IMR-90 (cell line): ENCODE results near the gene CRISPLD2. TPM values are rescaled to one million over a fixed set of nuclear protein-coding genes. Genes with fewer than 3 reads are reported as not detected.

Experiments
- ATAC-seq: fragments of 200-7000 bp; cut with Tn5 transposase; 2 replicates; pipeline ENCODE4 v1.9.1; 2020; ENCODE audit warnings: low read depth, mild to moderate bottlenecking, moderate library complexity
- BruUV-seq: library from RNA; stranded (reverse); fragments of 400-500 nt; replicated peaks from 2 replicates; lab custom pipeline; 2021; lab: Mats Ljungman, UMichigan
- CTCF ChIA-PET: fragments of 300-600 bp; formaldehyde crosslinking; extraction: SDS; loops from one replicate; lab custom pipeline; 2021; ENCODE audit warnings: antibody characterized with exemption; lab: Yijun Ruan, JAX
- POLR2A ChIA-PET: fragments of 300-600 bp; sonication (Branson Sonifier 250); formaldehyde crosslinking; loops from one replicate; lab custom pipeline; 2022; ENCODE audit warnings: antibody characterized with exemption; ENCODE audit not compliant: unreplicated experiment; lab: Charles Lee
- DNase-seq: peaks from one replicate; pipeline ENCODE4 v3.0.0; 2013
- H2AFZ ChIP-seq: replicated peaks from 2 replicates; pipeline ENCODE3; 2013; ENCODE audit warnings: low read length, mild to moderate bottlenecking; ENCODE audit not compliant: poor library complexity
- H2AK5ac ChIP-seq: 2 replicates; pipeline ENCODE4 v1.6.1; 2013; ENCODE audit warnings: low read depth, low read length, inconsistent platforms
- H2AK9ac ChIP-seq: replicated peaks from 2 replicates; pipeline ENCODE3; 2013; ENCODE audit warnings: mild to moderate bottlenecking, low read depth, low read length, moderate library complexity; ENCODE audit not compliant: poor library complexity
- H2BK120ac ChIP-seq: 2 replicates; pipeline ENCODE4 v1.6.1; 2013; ENCODE audit warnings: low read depth, low read length, inconsistent platforms
- H2BK15ac ChIP-seq: 3 replicates; pipeline ENCODE4 v1.6.1; 2013; ENCODE audit warnings: low read depth, low read length, inconsistent platforms
- H2BK20ac ChIP-seq: 2 replicates; pipeline ENCODE4 v1.6.1; 2013; ENCODE audit warnings: low read depth, mild to moderate bottlenecking, inconsistent platforms, low read length, moderate library complexity
- H2BK5ac ChIP-seq: 2 replicates; pipeline ENCODE4 v1.6.1; 2013; ENCODE audit warnings: mild to moderate bottlenecking, low read depth, low read length, inconsistent platforms; ENCODE audit not compliant: poor library complexity, severe bottlenecking
- H3K14ac ChIP-seq: replicated peaks from 2 replicates; pipeline ENCODE4 v1.6.1; 2013; ENCODE audit warnings: low read depth, low read length, inconsistent platforms
- H3K18ac ChIP-seq: 2 replicates; pipeline ENCODE4 v1.6.1; 2013; ENCODE audit warnings: low read depth, low read length, control low read depth
- H3K23ac ChIP-seq: 2 replicates; pipeline ENCODE4 v1.6.1; 2013; ENCODE audit warnings: low read depth, low read length, inconsistent platforms
- H3K27ac ChIP-seq: 2 replicates; pipeline ENCODE4 v1.5.1; 2013; ENCODE audit warnings: mild to moderate bottlenecking, control low read depth, low read length; ENCODE audit not compliant: insufficient read depth
- H3K27me3 ChIP-seq: 2 replicates; pipeline ENCODE4 v1.6.1; 2013; ENCODE audit warnings: low read length; ENCODE audit not compliant: control insufficient read depth, insufficient read depth
- H3K36me3 ChIP-seq: 2 replicates; pipeline ENCODE4 v1.6.1; 2013; ENCODE audit warnings: low read length, mixed read lengths; ENCODE audit not compliant: control insufficient read depth, insufficient read depth
- H3K4ac ChIP-seq: 2 replicates; pipeline ENCODE4 v1.6.1; 2013; ENCODE audit warnings: low read depth, low read length, inconsistent platforms
- H3K4me1 ChIP-seq: 2 replicates; pipeline ENCODE4 v1.6.1; 2013; ENCODE audit warnings: low read length, mixed read lengths; ENCODE audit not compliant: control insufficient read depth, insufficient read depth
- H3K4me2 ChIP-seq: 2 replicates; pipeline ENCODE4 v1.6.1; 2013; ENCODE audit warnings: low read depth, mild to moderate bottlenecking, control low read depth, low read length, moderate library complexity
- H3K4me3 ChIP-seq: 2 replicates; pipeline ENCODE4 v1.5.1; 2013; ENCODE audit warnings: low read depth, mild to moderate bottlenecking, control low read depth, low read length, moderate library complexity; ENCODE audit not compliant: insufficient read depth
- H3K56ac ChIP-seq: 2 replicates; pipeline ENCODE4 v1.6.1; 2013; ENCODE audit warnings: low read length, inconsistent platforms; ENCODE audit not compliant: insufficient read depth; ENCODE audit errors: extremely low read depth
- H3K79me1 ChIP-seq, 2 experiments: 2 replicates each; pipeline ENCODE4 v1.6.1; 2013; ENCODE audit warnings: low read length in 2 of 2, inconsistent platforms in 1 of 2, low read depth in 1 of 2
- H3K9ac ChIP-seq: 2 replicates; pipeline ENCODE4 v1.6.1; 2013; ENCODE audit warnings: low read depth, low read length, control low read depth
- H3K9me1 ChIP-seq: 2 replicates; pipeline ENCODE4 v1.6.1; 2013; ENCODE audit warnings: low read length, inconsistent platforms; ENCODE audit not compliant: insufficient read depth
- H3K9me3 ChIP-seq: 2 replicates; pipeline ENCODE4 v1.6.1; 2013; ENCODE audit warnings: low read length; ENCODE audit not compliant: control insufficient read depth, insufficient read depth
- H4K20me1 ChIP-seq: 2 replicates; pipeline ENCODE4 v1.6.1; 2013; ENCODE audit warnings: low read length, inconsistent platforms; ENCODE audit not compliant: insufficient read depth
- H4K5ac ChIP-seq: 2 replicates; pipeline ENCODE4 v1.6.1; 2013; ENCODE audit warnings: mild to moderate bottlenecking, low read depth, low read length, control low read depth
- H4K8ac ChIP-seq, 2 experiments: 2 replicates each; pipeline ENCODE4 v1.6.1; 2013; ENCODE audit warnings: low read depth in 2 of 2, low read length in 2 of 2, control low read depth in 1 of 2, inconsistent platforms in 1 of 2
- H4K91ac ChIP-seq: 2 replicates; pipeline ENCODE4 v1.6.1; 2013; ENCODE audit warnings: low read depth, low read length, inconsistent platforms; ENCODE audit not compliant: insufficient read depth
- BHLHE40 ChIP-seq: fragments of 150-350 bp; IDR thresholded peaks from 2 replicates; pipeline ENCODE4 v1.6.1; 2016; ENCODE audit warnings: mild to moderate bottlenecking, low read depth, low read length
- ELK1 ChIP-seq: fragments of 150-350 bp; IDR thresholded peaks from 2 replicates; pipeline ENCODE4 v1.6.1; 2016; ENCODE audit warnings: low read depth, mild to moderate bottlenecking, low read length, moderate library complexity, borderline replicate concordance
- FOS ChIP-seq: fragments of 150-350 bp; IDR thresholded peaks from 2 replicates; pipeline ENCODE4 v1.6.1; 2016; ENCODE audit warnings: low read depth, low read length
- MAFK ChIP-seq: IDR thresholded peaks from 2 replicates; pipeline ENCODE4 v1.6.1; 2012; ENCODE audit warnings: low read depth, low read length, improper control_type of control experiment
- NFE2L2 ChIP-seq: fragments of 150-350 bp; IDR thresholded peaks from 2 replicates; pipeline ENCODE4 v1.6.1; 2016; ENCODE audit warnings: low read depth, mild to moderate bottlenecking, low read length
- RCOR1 ChIP-seq: IDR thresholded peaks from 2 replicates; pipeline ENCODE4 v1.6.1; 2012; ENCODE audit warnings: mild to moderate bottlenecking, low read length, improper control_type of control experiment; ENCODE audit not compliant: insufficient replicate concordance
- SMC3 ChIP-seq: fragments of 150-350 bp; IDR thresholded peaks from 2 replicates; pipeline ENCODE4 v1.6.1; 2016; ENCODE audit warnings: low read depth, mild to moderate bottlenecking, antibody characterized with exemption, low read length, moderate library complexity
- USF2 ChIP-seq: fragments of 150-350 bp; IDR thresholded peaks from 2 replicates; pipeline ENCODE4 v1.6.1; 2017; ENCODE audit warnings: mild to moderate bottlenecking, antibody characterized with exemption, low read length, low read depth
- WGBS, 2 experiments: methylation state at CpG; one replicate each; pipeline versions ENCODE4 v1.1.5 to v1.1.7; 2013; ENCODE audit warnings: missing lambda C conversion rate in 2 of 2; ENCODE audit not compliant: insufficient read length in 1 of 2; ENCODE audit errors: extremely low coverage in 2 of 2; 5-methylcytosine and 5-hydroxymethylcytosine counted together
- dilution Hi-C: fragments of 300-500 bp; cut with HindIII; formaldehyde crosslinking; loops from one replicate; pipeline ENCODE4 v1.14.3; 2018; ENCODE audit warnings: low sequenced_read_pairs; ENCODE audit not compliant: unreplicated experiment
- in situ Hi-C: fragments of 300-500 bp; cut with MboI; formaldehyde crosslinking; loops from 3 replicates; pipeline ENCODE4 v1.14.3; 2019; ENCODE audit warnings: low sequenced_read_pairs, inconsistent platforms, mixed read lengths
- intact Hi-C: fragments of 100-400 bp; cut with micrococcal nuclease; formaldehyde crosslinking; loops from 2 replicates; pipeline ENCODE4 v1.10.0; 2022
- polyA plus RNA-seq, 3 experiments: library from polyadenylated mRNA; depleted of rRNA; stranded (reverse); fragments of >200 nt; gene quantifications; 2 replicates each; pipeline ENCODE4 v1.2.3, GENCODE V29; 2012; ENCODE audit warnings: low replicate concordance in 1 of 3
- total RNA-seq: library from RNA; depleted of rRNA; stranded (reverse); fragments of >200 nt; gene quantifications from 2 replicates; pipeline ENCODE4 v1.2.3, GENCODE V29; 2012

The CRISPLD2 gene
- total and polyA plus RNA-seq, 2 of the 4 experiments (the other 2 are of a cell fraction), result 23.1 to 37.5 TPM

- no peak overlapping the region for H3K14ac ChIP-seq
- no peaks in the 10 kb centered on the region for H3K36me3 ChIP-seq
- H3K9ac ChIP-seq, result no peak overlapping the region
- no peaks in the 10 kb centered on the region for H3K79me1 ChIP-seq
- H3K27ac ChIP-seq, result no peak overlapping the region
- H4K5ac ChIP-seq, result no peak overlapping the region
- no peak overlapping the region for H2BK120ac ChIP-seq
- H3K9me3 ChIP-seq, result peaks cover 4% of the 10 kb centered on the region
- no peak overlapping the region for H2AFZ ChIP-seq
- no peak overlapping the region for H3K23ac ChIP-seq
- TF ChIP-seq FOS (no peak), MAFK (no peak), ELK1 (no peak), NFE2L2 (no peak), RCOR1 (no peak), SMC3 (no peak), BHLHE40 (no peak), USF2 (no peak)
- no peaks in the 10 kb centered on the region for H3K27me3 ChIP-seq
- H2BK5ac ChIP-seq, result no peak overlapping the region
- H2AK5ac ChIP-seq, result no peak overlapping the region
- no peak overlapping the region for H2BK15ac ChIP-seq
- no peaks in the 10 kb centered on the region for H4K20me1 ChIP-seq
- CTCF ChIA-PET, result no interaction called here
- dilution Hi-C loops (no loop called here), in situ Hi-C loops (no loop called here), intact Hi-C loops (no loop called here)
- no peak overlapping the region for H4K8ac ChIP-seq
- no CpG with 5 or more reads among the region's 4 CpGs for WGBS, 2 experiments
- no TSS peak for BruUV-seq
- ATAC-seq (no peak), DNase-seq (no peak)
- POLR2A ChIA-PET, result no interaction called here
- H3K4me3 ChIP-seq, result no peak overlapping the region
- no peak overlapping the region for H2AK9ac ChIP-seq
- no peak overlapping the region for H3K56ac ChIP-seq
- H2BK20ac ChIP-seq, result no peak overlapping the region
- H4K91ac ChIP-seq, result no peak overlapping the region
- H3K4ac ChIP-seq, result no peak overlapping the region
- no peak overlapping the region for H3K4me2 ChIP-seq
- H3K18ac ChIP-seq, result no peak overlapping the region
- 0 out of 2 replicates have a peak, but pooled peaks cover 5% of the 10 kb centered on the region for H3K9me1 ChIP-seq
- H3K4me1 ChIP-seq, result peaks cover 4% of the 10 kb centered on the region; the same call in 1 of the 2 replicates
Measured at GRCh38 chr16:84942786-84943185, 123.0 kb downstream of the CRISPLD2 start.
